Activated CD8-positive, alpha-beta memory T cell treated with anti-CD3 and anti-CD28 coated beads, Interleukin-2, amount 50 U/mL, for 4 hours (primary cell): ENCODE measurements around the gene PRSS33.

Source experiments
- DNase-seq: peaks from one replicate; pipeline ENCODE4 v3.0.0-alpha.2; 2020

The PRSS33 gene

GRCh38 chr16:2737895-2738418 is 49.4 kb downstream of the PRSS33 start:
- DNase-seq, result no peak

DNA sequence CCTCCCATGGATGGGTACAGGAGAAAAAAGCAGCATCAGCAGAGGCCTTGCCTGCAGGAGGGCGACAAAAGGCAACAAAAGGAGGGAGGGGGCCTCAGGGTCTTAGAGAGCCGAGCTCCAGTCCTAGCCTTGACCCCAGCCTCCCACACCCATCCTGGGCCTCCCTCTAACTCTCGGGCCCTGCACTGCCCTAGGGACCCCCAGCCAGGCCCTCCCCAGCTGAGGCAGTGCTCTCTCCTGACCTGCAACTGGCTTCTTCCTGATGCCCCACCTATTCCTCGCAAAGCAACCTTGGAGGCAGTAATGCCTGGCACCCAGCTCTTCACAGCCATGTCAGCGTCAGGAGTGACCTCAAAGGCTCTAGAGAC is 50.1 kb downstream of the PRSS33 start:
- no peak for DNase-seq

DNA sequence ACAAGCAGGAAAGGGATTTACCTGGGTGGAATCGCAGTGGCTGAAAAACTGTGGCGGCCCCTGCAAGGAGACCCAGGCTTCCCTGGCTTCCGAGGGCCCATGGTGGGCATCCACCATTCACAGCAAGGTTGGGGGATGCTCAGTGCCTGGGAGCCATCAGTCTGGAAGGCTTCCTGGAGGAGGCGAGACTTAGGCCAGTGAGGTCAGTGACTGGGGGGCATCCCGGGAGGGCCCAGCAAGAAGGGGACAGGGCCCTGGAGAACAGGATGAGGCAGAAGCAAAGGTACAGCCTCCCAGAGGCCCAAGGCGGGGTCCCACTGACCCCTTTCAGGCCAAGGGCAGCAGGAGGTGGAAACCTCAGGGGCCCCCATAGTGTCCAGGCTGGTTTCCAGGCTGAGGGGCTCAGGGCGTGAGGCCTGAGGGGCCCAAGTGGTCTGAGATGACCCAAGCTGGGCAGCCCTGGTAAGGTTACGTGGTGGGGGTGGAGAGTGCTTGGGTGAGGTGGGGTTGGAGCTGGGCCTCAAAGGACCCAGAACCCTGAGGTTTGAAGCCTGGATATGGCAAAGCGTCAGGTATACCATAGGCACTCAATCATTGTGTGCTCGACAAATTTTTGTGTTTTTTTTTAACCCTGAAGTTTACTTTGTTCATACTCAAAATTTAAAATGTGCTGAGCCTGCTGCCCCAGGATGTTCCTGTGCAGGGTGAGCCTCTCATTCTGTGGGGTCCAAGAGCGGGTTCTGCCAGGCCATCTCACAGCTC is 50.7 kb downstream of the PRSS33 start:
- no peak for DNase-seq

DNA sequence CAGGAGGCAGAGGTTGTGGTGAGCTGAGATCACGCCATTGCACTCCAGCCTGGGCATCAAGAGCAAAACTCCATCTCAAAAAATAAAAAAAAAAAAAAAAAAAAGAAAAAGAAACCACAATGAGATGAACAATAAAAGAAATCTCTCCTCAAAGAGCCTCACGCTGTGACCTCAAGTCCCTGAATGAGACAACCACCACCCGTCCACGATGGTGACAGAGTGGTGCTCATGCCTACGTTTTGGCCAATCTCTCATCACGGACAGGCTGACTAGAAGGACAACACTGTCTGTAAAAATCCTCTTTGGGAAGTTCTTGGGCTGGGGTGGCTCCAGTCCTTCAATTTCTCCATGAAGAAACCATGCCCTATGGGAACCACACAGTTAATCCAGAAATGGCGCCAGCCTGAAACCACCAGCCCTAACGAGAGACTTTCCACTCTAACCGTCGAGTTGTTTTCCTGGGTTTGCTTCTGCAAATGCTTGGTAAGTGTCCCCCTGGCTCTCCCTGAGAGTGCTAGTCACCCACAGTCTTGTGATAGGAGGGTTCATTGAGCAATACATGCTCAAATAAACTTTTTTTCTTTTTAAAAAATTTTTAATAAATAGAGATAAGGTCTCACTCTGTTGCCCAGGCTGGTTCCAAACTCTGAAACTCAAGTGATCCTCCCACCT is 52.4 kb downstream of the PRSS33 start:
- no peak for DNase-seq
